GM06990 (cell line): ENCODE data around the gene ATG5.
"Not testable (repeated sequence)": the region's sequence is repeated elsewhere in the genome, so short reads cannot be mapped to it uniquely, and the experiment has no call there.

Experiments
- DNase-seq: peaks from one replicate; pipeline ENCODE4 v3.0.0-alpha.2; 2011; ENCODE audit not compliant: insufficient read length; ENCODE audit errors: extremely low read depth
- H3K27me3 ChIP-seq: replicated peaks from 2 replicates; pipeline ENCODE4 v1.6.0; 2011; ENCODE audit warnings: low read length; ENCODE audit not compliant: control insufficient read depth, insufficient read depth
- H3K36me3 ChIP-seq: 2 replicates; pipeline ENCODE4 v1.5.1; 2011; ENCODE audit warnings: low read length; ENCODE audit not compliant: control insufficient read depth, insufficient read depth
- H3K4me3 ChIP-seq: replicated peaks from 2 replicates; pipeline ENCODE4 v1.5.1; 2011; ENCODE audit warnings: low read depth, mild to moderate bottlenecking, control low read depth, low read length
- CTCF ChIP-seq: IDR thresholded peaks from 2 replicates; pipeline ENCODE4 v1.5.1; 2011; ENCODE audit warnings: low read length, control low read depth, mild to moderate bottlenecking, inconsistent platforms; ENCODE audit not compliant: insufficient read depth, poor library complexity, severe bottlenecking

The ATG5 gene

DNA sequence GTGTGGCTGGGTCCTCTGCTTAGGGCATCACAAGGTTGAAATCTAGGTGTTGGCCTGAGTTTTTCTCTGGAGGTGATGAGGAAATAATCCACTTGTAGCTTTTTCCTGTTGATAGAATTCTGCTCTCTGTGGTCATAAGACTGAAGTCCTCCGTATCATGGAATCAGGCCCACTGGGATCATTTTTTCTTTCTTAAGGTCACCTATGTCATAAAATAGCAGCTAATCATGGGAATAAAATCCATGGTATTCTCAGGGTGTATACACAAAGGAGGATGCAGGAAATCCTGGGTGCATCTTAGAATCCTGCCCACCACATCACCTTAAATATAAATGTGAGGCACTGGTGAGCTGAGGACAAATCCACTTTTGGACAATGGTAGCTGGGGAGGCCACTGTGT is 166.7 kb downstream of the ATG5 start:
- no peak for TF ChIP-seq CTCF
- H3K27me3 ChIP-seq: no peaks in the 10 kb centered on the region

GRCh38 chr6:106156863-106157262 is 168.7 kb downstream of the ATG5 start:
- no peak for TF ChIP-seq CTCF
- no peak for DNase-seq
- H3K4me3 ChIP-seq: no peak overlapping the region
- H3K36me3 ChIP-seq: no peaks in the 10 kb centered on the region
- no peaks in the 10 kb centered on the region for H3K27me3 ChIP-seq

More for the DNA sequence above, 166.7 kb downstream of the ATG5 start:
- DNase-seq: no peak
- Histone ChIP-seq H3K4me3 (no peak overlapping the region), H3K36me3 (no peaks in the 10 kb centered on the region)

- no peak for DNase-seq
- no peaks in the 10 kb centered on the region for H3K27me3 ChIP-seq
- H3K36me3 ChIP-seq: no peaks in the 10 kb centered on the region
- no peak for TF ChIP-seq CTCF
- no peak overlapping the region for H3K4me3 ChIP-seq
Observed at GRCh38 chr6:106156413-106156812, 169.1 kb downstream of the ATG5 start.

GRCh38 chr6:106155219-106155830 is 170.2 kb downstream of the ATG5 start:
- DNase-seq: no peak
- Histone ChIP-seq H3K27me3 (no peaks in the 10 kb centered on the region), H3K4me3 (no peak overlapping the region), H3K36me3 (no peaks in the 10 kb centered on the region)
- no peak for TF ChIP-seq CTCF

DNA sequence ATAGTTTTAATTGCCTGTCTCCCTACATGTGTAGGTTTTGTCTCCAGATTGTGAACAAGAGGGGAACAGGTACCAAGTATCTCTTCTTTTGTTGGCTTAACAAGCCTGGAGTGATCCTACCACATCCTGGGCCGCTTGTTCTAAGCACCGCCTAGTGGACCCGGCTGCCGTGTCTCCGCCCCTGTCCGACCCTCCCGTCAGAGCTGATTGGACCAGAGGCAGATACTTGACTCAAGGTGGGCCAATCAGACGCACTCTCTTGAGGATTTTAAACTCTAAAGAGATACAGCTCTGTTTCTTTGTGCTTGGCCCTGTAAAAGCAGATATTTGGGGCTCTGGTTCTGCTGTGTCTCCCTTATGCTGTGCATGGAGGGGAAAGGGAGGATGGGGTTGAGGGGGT is 171.2 kb downstream of the ATG5 start:
- no peak for TF ChIP-seq CTCF
- DNase-seq: no peak
- Histone ChIP-seq H3K4me3 (no peak overlapping the region), H3K27me3 (no peaks in the 10 kb centered on the region), H3K36me3 (no peaks in the 10 kb centered on the region)

DNA sequence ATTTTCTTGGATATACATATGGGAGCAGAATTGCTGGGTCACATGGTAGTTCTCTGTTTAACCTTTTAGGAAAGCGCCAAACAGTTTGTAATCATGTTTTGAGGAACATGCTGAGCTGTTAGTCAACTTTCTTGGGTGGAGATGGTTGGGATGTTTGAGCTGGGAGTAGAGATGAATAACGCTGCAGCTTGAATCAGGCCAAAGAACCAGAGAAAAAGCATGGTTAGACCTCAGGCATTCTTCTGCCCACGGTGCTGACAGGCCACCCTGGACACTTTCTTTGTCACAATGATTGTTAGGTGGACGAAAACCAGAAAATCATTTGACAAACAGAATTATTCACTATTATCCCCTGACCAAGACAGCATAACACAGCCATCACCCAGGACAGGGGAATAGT is 172.6 kb downstream of the ATG5 start:
- Histone ChIP-seq H3K4me3 (no peak overlapping the region), H3K27me3 (no peaks in the 10 kb centered on the region), H3K36me3 (no peaks in the 10 kb centered on the region)
- DNase-seq: no peak
- no peak for TF ChIP-seq CTCF

DNA sequence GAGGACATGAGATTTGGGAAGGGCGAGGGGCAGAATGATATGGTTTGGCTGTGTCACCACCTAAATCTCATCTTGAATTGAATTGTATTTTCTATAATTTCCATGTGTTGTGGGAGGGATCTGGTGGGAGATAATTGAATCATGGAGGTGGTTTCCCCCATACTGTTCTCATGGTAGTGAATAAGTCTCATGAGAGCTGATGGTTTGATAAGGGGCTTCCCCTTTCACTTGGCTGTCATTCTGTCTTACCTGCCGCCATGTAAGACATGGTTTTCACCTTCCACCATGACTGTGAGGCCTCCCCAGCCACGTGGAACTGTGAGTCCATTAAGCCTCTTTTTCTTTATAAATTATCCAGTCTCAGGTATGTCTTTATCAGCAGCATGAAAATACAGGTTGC is 173.1 kb downstream of the ATG5 start:
- not testable (repeated sequence) for DNase-seq, H3K27me3 ChIP-seq, H3K4me3 ChIP-seq

More for the DNA sequence above, 173.1 kb downstream of the ATG5 start:
- H3K36me3 ChIP-seq: not testable (repeated sequence)
